ENCODE measurements around the gene ACAA2. TPM values are rescaled to one million over a fixed set of nuclear protein-coding genes. Genes with fewer than 3 reads are reported as not detected.

The ACAA2 gene
- total RNA-seq, 2 experiments from 2014 or later = 5.7 to 6.2 TPM

GRCh38 chr18:49778826-49779465 lies 34.4 kb downstream of the ACAA2 start:
- Histone ChIP-seq H3K9me3 (ENCODE audit: control insufficient read depth in 1 of 2, insufficient read depth in 1 of 2, low read length in 2 of 2) (peaks cover 6 to 8% of the 10 kb centered on the region in 2 experiments), H3K27me3 (ENCODE audit: control insufficient read depth in 1 of 2, insufficient read depth in 2 of 2, low read length in 2 of 2) (no peaks in the 10 kb centered on the region), H3K4me3 (ENCODE audit: low read length) (no peak overlapping the region), H3K36me3 (ENCODE audit: insufficient read depth, low read length) (peaks cover 8% of the 10 kb centered on the region), H3K27ac (ENCODE audit: low read depth in 1 of 2, low read length in 2 of 2) (no peak overlapping the region), H3K4me1 (ENCODE audit: insufficient read depth, low read length) (no peaks in the 10 kb centered on the region)
- intact Hi-C loops (cut with DNase I, micrococcal nuclease) = no loop called here
- Mint-ChIP-seq H3K27me3 (no peaks in the 10 kb centered on the region), H3K4me3 (no peak overlapping the region), H3K36me3 (ENCODE audit: low read depth) (peaks cover 60% of the 10 kb centered on the region), H3K9me3 (no peaks in the 10 kb centered on the region), H3K4me1 (ENCODE audit: low read depth) (peaks cover 3% of the 10 kb centered on the region), H3K27ac (no peak overlapping the region)
- POLR2A ChIA-PET = no interaction called here
- TF ChIP-seq, protein P1, sequence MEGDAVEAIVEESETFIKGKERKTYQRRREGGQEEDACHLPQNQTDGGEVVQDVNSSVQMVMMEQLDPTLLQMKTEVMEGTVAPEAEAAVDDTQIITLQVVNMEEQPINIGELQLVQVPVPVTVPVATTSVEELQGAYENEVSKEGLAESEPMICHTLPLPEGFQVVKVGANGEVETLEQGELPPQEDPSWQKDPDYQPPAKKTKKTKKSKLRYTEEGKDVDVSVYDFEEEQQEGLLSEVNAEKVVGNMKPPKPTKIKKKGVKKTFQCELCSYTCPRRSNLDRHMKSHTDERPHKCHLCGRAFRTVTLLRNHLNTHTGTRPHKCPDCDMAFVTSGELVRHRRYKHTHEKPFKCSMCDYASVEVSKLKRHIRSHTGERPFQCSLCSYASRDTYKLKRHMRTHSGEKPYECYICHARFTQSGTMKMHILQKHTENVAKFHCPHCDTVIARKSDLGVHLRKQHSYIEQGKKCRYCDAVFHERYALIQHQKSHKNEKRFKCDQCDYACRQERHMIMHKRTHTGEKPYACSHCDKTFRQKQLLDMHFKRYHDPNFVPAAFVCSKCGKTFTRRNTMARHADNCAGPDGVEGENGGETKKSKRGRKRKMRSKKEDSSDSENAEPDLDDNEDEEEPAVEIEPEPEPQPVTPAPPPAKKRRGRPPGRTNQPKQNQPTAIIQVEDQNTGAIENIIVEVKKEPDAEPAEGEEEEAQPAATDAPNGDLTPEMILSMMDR (IDR thresholded peaks at IDR 0.05) = no peak
- no peak for DNase-seq
- ATAC-seq (ENCODE audit: poor library complexity) = no peak
- CTCF ChIA-PET = no interaction called here

DNA sequence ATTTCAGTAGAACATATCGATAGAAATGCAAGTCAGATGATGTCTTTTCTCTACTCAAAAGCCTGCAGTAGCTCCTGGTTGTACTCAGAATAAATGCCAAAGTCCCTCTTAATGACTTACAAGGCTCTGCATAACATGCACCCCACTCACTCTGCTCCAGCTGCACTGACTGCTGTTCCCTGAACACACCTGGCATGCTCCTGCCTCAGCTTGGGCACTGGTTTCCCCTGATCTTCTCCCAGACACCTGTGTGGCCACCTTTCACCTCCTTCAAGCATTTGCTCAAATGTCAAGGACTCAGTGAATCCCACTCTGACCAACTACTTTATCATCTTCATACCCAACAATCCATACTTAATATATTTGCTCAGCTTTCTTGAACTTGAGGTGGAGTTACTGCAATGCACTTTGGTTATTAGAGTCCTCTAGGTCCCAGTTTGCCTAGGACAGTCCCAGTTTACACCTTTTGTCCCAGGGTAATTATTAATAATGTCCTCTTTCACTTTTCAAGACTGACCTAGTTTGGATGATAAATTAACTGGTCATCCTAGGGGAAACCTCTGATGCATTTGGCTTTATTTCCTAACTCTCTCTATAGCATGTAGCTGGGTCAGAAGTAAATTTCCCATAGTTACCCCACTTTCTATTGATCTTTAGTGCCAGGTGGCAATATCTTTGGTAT lies 44.1 kb downstream of the ACAA2 start:
- POLR2A ChIA-PET = no interaction called here
- no peaks in the 10 kb centered on the region for H3K27me3 ChIP-seq (ENCODE audit: control insufficient read depth in 1 of 2, insufficient read depth in 2 of 2, low read length in 2 of 2)
- DNase-seq (no peak), ATAC-seq (ENCODE audit: poor library complexity) (no peak)
- Mint-ChIP-seq H3K36me3 (ENCODE audit: low read depth) (no peaks in the 10 kb centered on the region), H3K9me3 (no peaks in the 10 kb centered on the region), H3K27me3 (no peaks in the 10 kb centered on the region), H3K4me1 (ENCODE audit: low read depth) (peaks cover 6% of the 10 kb centered on the region), H3K4me3 (no peak overlapping the region), H3K27ac (no peak overlapping the region)
- H3K4me3 ChIP-seq (ENCODE audit: low read length) = no peak overlapping the region
- no peaks in the 10 kb centered on the region for H3K9me3 ChIP-seq (ENCODE audit: control insufficient read depth in 1 of 2, insufficient read depth in 1 of 2, low read length in 2 of 2)
- TF ChIP-seq, protein P1 (IDR thresholded peaks at IDR 0.05) = no peak
- intact Hi-C loops (cut with DNase I, micrococcal nuclease) = loop anchor here (5.0 to 10.0 kb wide), 3 partner anchors 204 to 1092 kb away; partner anchors contain the start of gene LIPG (in 1 of the 2)
- H3K36me3 ChIP-seq (ENCODE audit: insufficient read depth, low read length) = no peaks in the 10 kb centered on the region
- no peaks in the 10 kb centered on the region for H3K4me1 ChIP-seq (ENCODE audit: insufficient read depth, low read length)
- CTCF ChIA-PET = no interaction called here
- no peak overlapping the region for H3K27ac ChIP-seq (ENCODE audit: low read depth in 1 of 2, low read length in 2 of 2)

DNA sequence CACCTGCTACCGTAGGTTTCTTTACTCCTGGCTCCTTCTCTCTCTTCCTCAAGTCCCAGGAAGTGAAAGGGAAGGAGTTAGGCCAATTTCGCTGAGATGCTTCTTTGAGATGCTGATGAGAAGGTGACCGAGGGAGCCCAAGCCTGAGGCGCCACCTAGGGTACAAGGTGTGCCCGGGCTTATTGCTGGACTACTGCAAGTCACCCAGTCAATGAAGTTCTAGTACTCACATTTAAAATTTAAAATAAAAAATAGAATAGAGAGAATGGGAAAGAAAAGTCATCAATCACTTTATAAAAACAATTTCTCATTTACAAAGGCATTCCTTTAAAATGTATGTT lies 45.3 kb downstream of the ACAA2 start:
- Histone ChIP-seq H3K4me1 (ENCODE audit: insufficient read depth, low read length) (no peaks in the 10 kb centered on the region), H3K4me3 (ENCODE audit: low read length) (no peak overlapping the region), H3K36me3 (ENCODE audit: insufficient read depth, low read length) (no peaks in the 10 kb centered on the region), H3K27me3 (ENCODE audit: control insufficient read depth in 1 of 2, insufficient read depth in 2 of 2, low read length in 2 of 2) (no peaks in the 10 kb centered on the region), H3K27ac (ENCODE audit: low read depth in 1 of 2, low read length in 2 of 2) (no peak overlapping the region), H3K9me3 (ENCODE audit: control insufficient read depth in 1 of 2, insufficient read depth in 1 of 2, low read length in 2 of 2) (no peaks in the 10 kb centered on the region)
- no peak overlapping the region for H3K4me3 Mint-ChIP-seq
- intact Hi-C loops (cut with DNase I, micrococcal nuclease) = loop anchor here (5.0 to 10.0 kb wide), 3 partner anchors 203 to 1091 kb away; partner anchors contain the start of gene LIPG (in 1 of the 2)
- no peak overlapping the region for H3K27ac Mint-ChIP-seq
- ATAC-seq (ENCODE audit: poor library complexity) = no peak
- H3K4me1 Mint-ChIP-seq (ENCODE audit: low read depth) = peaks cover 6% of the 10 kb centered on the region
- no peaks in the 10 kb centered on the region for H3K36me3 Mint-ChIP-seq (ENCODE audit: low read depth)
- POLR2A ChIA-PET = no interaction called here
- CTCF ChIA-PET = no interaction called here
- no peaks in the 10 kb centered on the region for H3K27me3 Mint-ChIP-seq
- DNase-seq = peak in 2 of 14 experiments; percentile 26 to 40
- TF ChIP-seq, protein P1 (IDR thresholded peaks at IDR 0.05) = no peak
- no peaks in the 10 kb centered on the region for H3K9me3 Mint-ChIP-seq
